Measurements from ENCODE around the gene AGMAT. TPM values are rescaled to one million over a fixed set of nuclear protein-coding genes. Genes with fewer than 3 reads are reported as not detected.

AGMAT gene
- total and polyA plus RNA-seq, 2 of the 13 experiments (the other 11 are each of a cell fraction or from before 2014, with no cell fraction given) = 59.1 to 174 TPM

DNA sequence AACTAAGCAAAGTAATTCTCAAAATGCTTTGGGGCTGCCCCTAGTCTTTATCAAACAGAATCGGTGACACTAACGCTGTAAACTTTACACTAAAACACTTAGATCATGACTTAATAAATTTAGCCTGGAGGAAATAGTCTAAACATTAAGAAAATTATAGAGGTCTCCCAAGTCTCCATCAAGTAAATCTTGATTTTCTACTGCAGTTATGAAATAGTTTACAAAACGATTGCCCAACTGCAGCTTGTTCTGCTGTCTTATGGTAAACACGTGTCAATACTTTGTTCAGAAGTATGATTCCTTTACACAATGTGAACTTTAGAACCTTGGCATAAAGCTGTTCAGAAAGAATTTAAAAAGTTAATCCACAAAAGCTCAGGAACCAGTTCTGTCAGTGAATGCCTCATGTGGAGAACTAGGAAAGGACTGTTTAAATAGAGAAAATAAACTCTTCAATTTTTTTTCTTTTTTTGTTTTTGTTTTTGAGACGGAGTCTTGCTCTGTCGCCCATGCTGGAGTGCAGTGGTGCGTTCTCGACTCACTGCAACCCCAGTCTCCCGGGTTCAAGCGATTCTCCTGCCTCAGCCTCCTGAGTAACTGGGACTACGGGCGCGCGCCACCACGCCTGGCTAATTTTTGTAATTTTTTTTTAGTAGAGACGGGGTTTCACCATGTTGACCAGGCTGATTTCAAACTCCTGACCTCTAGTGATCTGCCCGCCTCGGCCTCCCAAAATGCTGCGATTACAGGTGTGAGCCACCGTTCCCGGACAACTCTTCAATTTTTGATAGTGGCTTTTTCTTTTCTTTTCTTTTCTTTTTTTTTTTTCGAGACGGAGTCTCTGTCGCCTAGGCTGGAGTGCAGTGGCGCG, 34.0 kb upstream of the AGMAT start:
- Histone ChIP-seq H3K36me3 (replicated peaks in 1 of 2; ENCODE audit: control insufficient read depth in 1 of 2, insufficient read depth in 2 of 2, low read length in 2 of 2) (peaks cover 0 to 3% of the 10 kb centered on the region in 2 experiments; a peak in 2 of 5 replicates), H3K4me1 (ENCODE audit: insufficient read depth, low read length) (peaks cover 64% of the 10 kb centered on the region), H3K9ac (ENCODE audit: insufficient read depth, low read depth, low read length) (peak overlapping the region; percentile 97), H3K4me2 (ENCODE audit: low read depth, low read length) (peak overlapping the region; percentile 92), H3K9me3 (ENCODE audit: low read length) (no peaks in the 10 kb centered on the region), H2AFZ (ENCODE audit: low read length) (no peak overlapping the region), H3K4me3 (replicated peaks in 1 of 3; ENCODE audit: insufficient read depth in 1 of 3, low read depth in 2 of 3, low read length in 3 of 3) (peak overlapping the region; percentile 87 to 100 (median 97)), H4K20me1 (ENCODE audit: insufficient read depth, low read length) (peaks cover 40% of the 10 kb centered on the region), H3K27ac (ENCODE audit: extremely low read length, insufficient read depth, low read length) (peak overlapping the region; percentile 95), H3K79me2 (ENCODE audit: insufficient read depth, low read length) (peaks cover 58% of the 10 kb centered on the region), H3K27me3 (ENCODE audit: control insufficient read depth in 1 of 2, insufficient read depth in 2 of 2, low read length in 2 of 2) (no peaks in the 10 kb centered on the region; a peak in 1 of 5 replicates)
- POLR2A ChIA-PET = interaction anchor here (0.7 to 8.5 kb wide), 19 partner anchors 9 to 537 kb away, joined by 3 to 188 read pairs (median 7); partner anchors contain the start of genes AGMAT, DNAJC16, EPHA2 and SPEN
- DNase-seq (ENCODE audit: low spot score) = peak; percentile 94
- 18% methylated on average over 26 of the region's 26 CpGs for WGBS (ENCODE audit: low lambda C conversion rate)
- CTCF ChIA-PET (ENCODE audit: low intra/inter-chr PET ratio, low total read pairs) = interaction anchor here (1.3 kb wide), 1 partner anchor 24 kb away, joined by 3 read pairs; no protein-coding TSS in a partner anchor
- in situ Hi-C loops (cut with HindIII; ENCODE audit: extremely low pct_ligation_motif_present, low pct_unique_long_range_greater_than_20kb) (no loop called here), intact Hi-C loops (cut with micrococcal nuclease; ENCODE audit: unreplicated experiment) (no loop called here)
- TSS peak; percentile 70 for BruUV-seq (replicated peaks)
- FAIRE-seq = peak; percentile 85
- ATAC-seq = peak; percentile 43
- TF ChIP-seq, protein P1, sequence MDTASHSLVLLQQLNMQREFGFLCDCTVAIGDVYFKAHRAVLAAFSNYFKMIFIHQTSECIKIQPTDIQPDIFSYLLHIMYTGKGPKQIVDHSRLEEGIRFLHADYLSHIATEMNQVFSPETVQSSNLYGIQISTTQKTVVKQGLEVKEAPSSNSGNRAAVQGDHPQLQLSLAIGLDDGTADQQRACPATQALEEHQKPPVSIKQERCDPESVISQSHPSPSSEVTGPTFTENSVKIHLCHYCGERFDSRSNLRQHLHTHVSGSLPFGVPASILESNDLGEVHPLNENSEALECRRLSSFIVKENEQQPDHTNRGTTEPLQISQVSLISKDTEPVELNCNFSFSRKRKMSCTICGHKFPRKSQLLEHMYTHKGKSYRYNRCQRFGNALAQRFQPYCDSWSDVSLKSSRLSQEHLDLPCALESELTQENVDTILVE (CRISPR knock-in tag; IDR thresholded peaks at IDR 0.05) = peak; percentile 89
- TF ChIP-seq, protein P2, sequence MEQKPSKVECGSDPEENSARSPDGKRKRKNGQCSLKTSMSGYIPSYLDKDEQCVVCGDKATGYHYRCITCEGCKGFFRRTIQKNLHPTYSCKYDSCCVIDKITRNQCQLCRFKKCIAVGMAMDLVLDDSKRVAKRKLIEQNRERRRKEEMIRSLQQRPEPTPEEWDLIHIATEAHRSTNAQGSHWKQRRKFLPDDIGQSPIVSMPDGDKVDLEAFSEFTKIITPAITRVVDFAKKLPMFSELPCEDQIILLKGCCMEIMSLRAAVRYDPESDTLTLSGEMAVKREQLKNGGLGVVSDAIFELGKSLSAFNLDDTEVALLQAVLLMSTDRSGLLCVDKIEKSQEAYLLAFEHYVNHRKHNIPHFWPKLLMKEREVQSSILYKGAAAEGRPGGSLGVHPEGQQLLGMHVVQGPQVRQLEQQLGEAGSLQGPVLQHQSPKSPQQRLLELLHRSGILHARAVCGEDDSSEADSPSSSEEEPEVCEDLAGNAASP (CRISPR knock-in tag; IDR thresholded peaks at IDR 0.05; ENCODE audit: borderline replicate concordance) = peak; percentile 66; the same call in 1 of the 2 replicates
- TF ChIP-seq GATAD2A (CRISPR knock-in tag; IDR thresholded peaks at IDR 0.05) (peak; percentile 97), ZNF12 (CRISPR knock-in tag; IDR thresholded peaks at IDR 0.05) (peak; percentile 79; the same call in 1 of the 2 replicates), ZNF776 (CRISPR knock-in tag; IDR thresholded peaks at IDR 0.05) (no peak), ZFP37 (CRISPR knock-in tag; IDR thresholded peaks at IDR 0.05; ENCODE audit: borderline replicate concordance) (no peak), SMYD3 (CRISPR knock-in tag; IDR thresholded peaks at IDR 0.05) (peak; percentile 48; the same call in 1 of the 2 replicates), IRF2 (CRISPR knock-in tag; IDR thresholded peaks at IDR 0.05) (peak; percentile 71; the same call in 1 of the 2 replicates), TGIF2 (CRISPR knock-in tag; IDR thresholded peaks at IDR 0.05) (peak; percentile 96), ZNF354B (CRISPR knock-in tag; IDR thresholded peaks at IDR 0.05) (no peak), KAT8 (CRISPR knock-in tag; IDR thresholded peaks at IDR 0.05) (peak; percentile 77; the same call in 1 of the 2 replicates), ZNF670 (CRISPR knock-in tag; IDR thresholded peaks at IDR 0.05; ENCODE audit: borderline replicate concordance) (0 out of 2 replicates have a peak, but pooled peaks have one; percentile 28), ZNF224 (CRISPR knock-in tag; IDR thresholded peaks at IDR 0.05) (no peak), PHF21A (CRISPR knock-in tag; IDR thresholded peaks at IDR 0.05) (peak; percentile 63; the same call in 1 of the 2 replicates), GFI1 (CRISPR knock-in tag; IDR thresholded peaks at IDR 0.05; ENCODE audit: borderline replicate concordance) (peak; percentile 77; the same call in 1 of the 2 replicates)
- TF ChIP-seq, protein P3, sequence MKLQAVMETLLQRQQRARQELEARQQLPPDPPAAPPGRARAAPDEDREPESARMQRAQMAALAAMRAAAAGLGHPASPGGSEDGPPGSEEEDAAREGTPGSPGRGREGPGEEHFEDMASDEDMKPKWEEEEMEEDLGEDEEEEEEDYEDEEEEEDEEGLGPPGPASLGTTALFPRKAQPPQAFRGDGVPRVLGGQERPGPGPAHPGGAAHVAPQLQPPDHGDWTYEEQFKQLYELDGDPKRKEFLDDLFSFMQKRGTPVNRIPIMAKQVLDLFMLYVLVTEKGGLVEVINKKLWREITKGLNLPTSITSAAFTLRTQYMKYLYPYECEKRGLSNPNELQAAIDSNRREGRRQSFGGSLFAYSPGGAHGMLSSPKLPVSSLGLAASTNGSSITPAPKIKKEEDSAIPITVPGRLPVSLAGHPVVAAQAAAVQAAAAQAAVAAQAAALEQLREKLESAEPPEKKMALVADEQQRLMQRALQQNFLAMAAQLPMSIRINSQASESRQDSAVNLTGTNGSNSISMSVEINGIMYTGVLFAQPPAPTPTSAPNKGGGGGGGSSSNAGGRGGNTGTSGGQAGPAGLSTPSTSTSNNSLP (IDR thresholded peaks at IDR 0.05; ENCODE audit: low read depth, low read length) = peak; percentile 82; the same call in 1 of the 2 replicates
- TF ChIP-seq, protein P4, sequence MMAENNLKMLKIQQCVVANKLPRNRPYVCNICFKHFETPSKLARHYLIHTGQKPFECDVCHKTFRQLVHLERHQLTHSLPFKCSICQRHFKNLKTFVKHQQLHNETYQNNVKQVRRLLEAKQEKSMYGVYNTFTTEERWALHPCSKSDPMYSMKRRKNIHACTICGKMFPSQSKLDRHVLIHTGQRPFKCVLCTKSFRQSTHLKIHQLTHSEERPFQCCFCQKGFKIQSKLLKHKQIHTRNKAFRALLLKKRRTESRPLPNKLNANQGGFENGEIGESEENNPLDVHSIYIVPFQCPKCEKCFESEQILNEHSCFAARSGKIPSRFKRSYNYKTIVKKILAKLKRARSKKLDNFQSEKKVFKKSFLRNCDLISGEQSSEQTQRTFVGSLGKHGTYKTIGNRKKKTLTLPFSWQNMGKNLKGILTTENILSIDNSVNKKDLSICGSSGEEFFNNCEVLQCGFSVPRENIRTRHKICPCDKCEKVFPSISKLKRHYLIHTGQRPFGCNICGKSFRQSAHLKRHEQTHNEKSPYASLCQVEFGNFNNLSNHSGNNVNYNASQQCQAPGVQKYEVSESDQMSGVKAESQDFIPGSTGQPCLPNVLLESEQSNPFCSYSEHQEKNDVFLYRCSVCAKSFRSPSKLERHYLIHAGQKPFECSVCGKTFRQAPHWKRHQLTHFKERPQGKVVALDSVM (CRISPR knock-in tag; IDR thresholded peaks at IDR 0.05) = peak; percentile 36; the same call in 1 of the 2 replicates
